Stimulated activated CD8-positive, alpha-beta memory T cell treated with anti-CD3 and anti-CD28 coated beads, Interleukin-12 subunit alpha, Interleukin-12 subunit beta, amount 100 ng/mL, for 1 hour (primary cell): ENCODE results near the gene NDUFS1.
"Not testable (repeated sequence)": the region's sequence is repeated elsewhere in the genome, so short reads cannot be mapped to it uniquely, and the experiment has no call there.

ENCODE experiments used
- DNase-seq: peaks from one replicate; pipeline ENCODE4 v3.0.0-alpha.2; 2020; ENCODE audit warnings: low read depth

NDUFS1 gene

GRCh38 chr2:206098471-206098870 is 60.8 kb downstream of the NDUFS1 start:
- no peak for DNase-seq

- DNase-seq: no peak
Observed at GRCh38 chr2:206096876-206097275, 62.4 kb downstream of the NDUFS1 start.

GRCh38 chr2:206095536-206096332 is 63.5 kb downstream of the NDUFS1 start:
- no peak for DNase-seq

DNA sequence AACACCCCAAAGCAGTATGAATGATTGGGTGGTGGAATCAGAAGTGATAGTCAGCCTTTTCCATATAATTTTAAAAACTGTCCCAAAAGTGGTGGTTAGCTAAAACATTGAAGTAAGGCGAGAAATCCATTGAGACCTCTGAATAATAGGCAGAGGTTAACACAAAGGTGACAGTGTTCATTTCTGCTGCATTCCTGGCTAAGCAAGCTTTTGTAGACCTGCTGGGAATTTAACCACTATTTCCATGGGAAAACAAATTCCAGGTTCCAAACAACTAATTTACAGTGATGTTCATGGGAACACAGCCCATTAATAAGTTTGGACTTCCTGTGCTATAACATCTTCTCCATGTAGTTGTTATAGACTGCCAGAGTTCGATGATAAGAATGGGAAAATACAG is 66.9 kb downstream of the NDUFS1 start:
- no peak for DNase-seq

GRCh38 chr2:206088248-206088647 is 71.0 kb downstream of the NDUFS1 start:
- no peak for DNase-seq

DNA sequence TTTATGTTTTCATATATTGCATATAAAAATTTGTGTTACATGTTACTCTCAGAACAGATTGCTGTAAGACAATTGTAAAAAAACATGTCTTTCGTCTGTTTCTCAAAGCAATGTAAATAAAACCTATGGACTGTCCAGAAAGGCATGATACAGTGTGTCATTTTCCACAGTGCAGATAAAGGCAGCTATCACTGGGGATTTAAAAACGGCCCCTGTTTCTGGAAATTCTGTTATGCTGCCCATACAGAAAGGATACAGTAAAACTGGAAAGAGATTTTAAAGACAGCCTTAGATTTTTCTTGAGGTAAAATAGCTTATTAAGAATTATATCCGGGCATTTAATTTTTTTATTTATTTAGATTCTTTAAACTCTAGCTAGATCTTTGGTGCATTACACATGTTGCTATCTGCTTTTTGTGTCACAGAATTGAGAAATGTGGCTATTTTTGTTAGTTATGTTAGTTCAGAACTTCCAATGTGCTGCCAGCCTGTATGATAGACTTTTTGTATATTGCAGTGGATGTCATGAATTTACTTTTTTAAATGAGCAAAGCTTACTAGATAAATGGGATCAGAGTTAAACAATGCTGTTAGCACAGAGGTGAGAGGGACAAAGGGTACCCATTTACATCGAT is 72.4 kb downstream of the NDUFS1 start:
- DNase-seq: no peak

- DNase-seq: peak; percentile 62
Observed at GRCh38 chr2:206085742-206086445, 73.3 kb downstream of the NDUFS1 start, which contains the start of gene INO80D. Gene INO80D (minus strand): TSS chr2:206086174. CDS start chr2:206063016, 23,158 bp downstream.

- DNase-seq: peak; percentile 9
Observed at GRCh38 chr2:206084870-206085741, 74.1 kb downstream of the NDUFS1 start.

- no peak for DNase-seq
Observed at GRCh38 chr2:206084439-206084869, 74.8 kb downstream of the NDUFS1 start.

DNA sequence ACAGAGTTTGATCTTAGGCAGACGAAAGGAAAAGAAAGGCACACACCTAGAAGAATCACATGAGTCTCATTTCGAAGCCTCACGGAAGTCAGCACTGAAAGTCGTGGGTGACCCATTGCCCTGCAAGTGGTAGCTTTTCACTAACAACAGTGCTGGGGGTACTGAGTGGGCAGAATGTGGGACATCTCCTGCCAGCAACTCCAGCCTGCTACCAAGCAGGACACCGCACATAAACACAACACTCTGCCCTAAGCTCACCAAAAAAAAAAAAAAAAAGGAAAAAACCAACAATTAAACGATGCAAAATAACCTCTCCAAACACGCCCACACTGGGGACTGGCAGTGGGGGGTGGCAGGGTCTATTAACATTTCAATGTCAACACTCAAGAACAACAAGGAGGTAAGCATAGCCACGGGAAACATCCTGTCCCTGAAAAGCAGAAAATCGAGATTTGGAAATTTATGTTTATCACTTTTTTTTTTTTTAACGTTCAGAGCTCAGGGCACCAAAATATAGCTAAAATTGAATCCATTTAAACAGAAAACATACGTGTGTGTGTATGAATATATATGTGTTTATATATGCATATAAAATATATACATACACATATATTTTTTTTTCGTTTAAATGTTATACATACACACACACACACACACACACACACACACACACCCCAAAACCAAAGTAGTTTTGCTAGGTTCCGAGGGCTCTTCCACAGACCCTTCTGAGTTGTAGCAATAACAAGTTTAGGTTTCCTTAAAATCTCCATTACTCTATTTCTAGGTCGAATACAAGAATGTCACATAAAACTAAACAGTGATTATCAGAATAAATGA is 75.4 kb downstream of the NDUFS1 start:
- DNase-seq: no peak

- DNase-seq: no peak
Observed at GRCh38 chr2:206082298-206082843, 76.9 kb downstream of the NDUFS1 start.

GRCh38 chr2:206080927-206081326 is 78.3 kb downstream of the NDUFS1 start:
- DNase-seq: no peak

DNA sequence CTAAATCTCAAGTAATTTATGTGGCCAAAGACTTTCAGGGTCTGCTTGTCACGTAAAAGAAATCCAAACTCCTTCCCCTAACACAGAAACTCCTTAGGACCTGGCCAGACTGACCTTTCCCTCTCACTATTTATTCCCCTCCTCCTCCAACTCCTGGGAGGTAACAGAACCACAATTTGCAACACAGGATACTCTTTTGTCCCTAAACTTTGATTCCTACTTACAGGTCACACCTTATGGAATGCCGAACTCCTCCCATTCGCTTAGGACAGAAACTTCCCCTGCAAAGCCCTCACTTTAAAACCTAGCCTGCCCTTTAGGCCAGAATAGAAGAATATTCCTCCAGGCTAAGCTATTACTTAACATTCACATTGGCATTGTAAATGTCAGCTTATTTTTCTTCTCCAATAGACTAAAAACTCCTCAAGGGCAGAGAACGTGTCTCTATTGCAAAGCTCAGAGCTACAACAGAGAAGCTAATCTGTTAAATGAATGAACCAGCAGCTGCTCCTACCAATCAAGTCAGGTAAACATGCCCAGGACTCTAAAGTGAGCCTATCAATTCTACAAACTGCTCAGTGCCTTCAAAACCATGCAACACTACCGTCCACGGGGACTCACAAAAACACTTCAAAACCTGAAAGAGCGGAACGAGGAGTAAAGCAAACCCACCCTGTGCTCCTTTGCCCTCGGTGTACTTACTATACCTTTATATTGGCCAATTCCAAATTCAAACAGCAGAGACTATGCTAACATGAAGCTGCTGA is 79.4 kb downstream of the NDUFS1 start:
- DNase-seq: no peak

DNA sequence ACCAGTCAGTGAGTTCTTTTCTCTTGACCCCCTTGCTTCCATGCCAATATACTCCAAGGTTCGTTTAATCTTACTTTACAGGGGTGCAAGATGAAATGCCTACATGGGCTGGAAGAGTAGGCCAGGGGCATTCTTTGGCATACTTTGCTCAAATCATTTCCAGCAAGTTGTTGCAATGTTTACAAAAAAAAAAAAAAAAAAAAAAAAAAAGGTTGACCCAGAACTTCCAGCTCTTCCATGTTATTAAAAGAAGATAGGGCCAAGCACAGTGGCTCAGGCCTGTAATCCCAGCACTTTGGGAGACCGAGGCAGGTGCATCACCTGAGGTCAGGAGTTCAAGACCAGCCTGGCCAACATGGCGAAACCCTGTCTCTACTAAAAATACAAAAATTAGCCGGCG is 81.4 kb downstream of the NDUFS1 start:
- not testable (repeated sequence) for DNase-seq

- DNase-seq: no peak
Observed at GRCh38 chr2:206075113-206075512, 84.1 kb downstream of the NDUFS1 start.

DNA sequence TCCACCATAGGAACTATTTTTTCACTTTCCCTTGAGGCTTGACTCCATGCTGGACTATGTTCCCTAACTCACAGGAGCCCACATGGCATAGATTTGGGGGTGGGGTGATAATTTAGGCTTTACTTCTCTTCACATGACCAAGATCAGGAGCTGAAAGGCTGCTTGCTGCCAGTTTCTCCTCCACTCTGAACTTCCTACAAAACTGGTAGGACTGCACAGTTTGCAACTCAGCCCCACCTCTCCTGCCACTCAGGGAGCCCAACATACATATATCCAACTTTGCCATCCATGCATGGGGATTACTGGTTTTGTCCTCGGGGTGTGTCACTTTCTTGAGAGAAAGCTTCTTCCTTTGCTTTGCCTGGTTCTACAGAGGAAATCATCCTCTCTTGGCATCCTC is 87.4 kb downstream of the NDUFS1 start:
- DNase-seq: no peak

- no peak for DNase-seq
Observed at GRCh38 chr2:206069417-206069816, 89.8 kb downstream of the NDUFS1 start.

GRCh38 chr2:206068207-206068606 is 91.0 kb downstream of the NDUFS1 start:
- DNase-seq: no peak
